Germinal center (tissue), 1 donor: ENCODE measurements around the gene ARID5B.
A peak's percentile ranks its signal among the peaks of the same experiment; 100 is the strongest.
"Not testable (repeated sequence)": the region's sequence is repeated elsewhere in the genome, so short reads cannot be mapped to it uniquely, and the experiment has no call there.

Source experiments
- DNase-seq: peaks from one replicate; pipeline ENCODE4 v3.0.0; 2012; ENCODE audit warnings: mixed read lengths, low spot score

Gene ARID5B

DNA sequence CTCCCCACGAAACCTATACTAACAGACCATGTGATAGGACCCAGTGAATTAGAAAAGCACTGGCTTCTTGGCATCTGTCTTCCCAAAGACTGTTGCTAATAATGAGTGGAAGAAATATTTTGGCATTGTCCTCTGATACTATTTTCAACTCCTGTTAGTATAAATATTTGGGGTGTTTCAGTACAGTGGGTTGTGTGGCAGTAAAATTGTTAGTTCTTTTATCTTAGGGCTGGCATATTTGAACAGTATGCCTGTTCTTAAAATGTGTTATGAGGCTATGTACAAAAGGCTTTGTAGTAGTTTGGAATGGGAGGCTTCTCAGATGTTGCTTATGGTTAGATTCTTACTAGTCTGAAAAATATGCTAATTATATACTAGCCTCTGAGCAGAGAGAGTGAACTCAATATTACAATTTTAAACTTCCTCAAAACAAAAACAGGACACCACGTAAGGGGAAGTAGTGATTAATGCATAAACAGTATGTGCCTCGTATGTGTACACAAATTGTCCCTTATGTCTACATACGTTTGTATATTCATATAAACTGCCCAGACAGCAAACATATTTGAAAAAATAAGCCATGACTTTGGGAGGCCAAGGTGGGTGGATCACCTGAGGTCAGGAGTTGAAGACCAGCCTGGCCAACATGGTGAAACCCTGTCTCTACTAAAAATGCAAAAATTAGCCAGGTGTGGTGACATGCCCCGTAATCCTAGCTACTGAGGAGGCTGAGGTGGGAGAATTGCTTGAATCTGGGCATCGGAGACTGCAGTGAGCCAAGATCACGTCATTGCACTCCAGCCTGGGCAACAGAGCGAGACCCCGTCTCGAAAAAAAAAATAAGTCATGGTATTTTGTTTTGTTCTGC lies 115.4 kb downstream of the ARID5B start:
- DNase-seq, result peak; percentile 40

DNA sequence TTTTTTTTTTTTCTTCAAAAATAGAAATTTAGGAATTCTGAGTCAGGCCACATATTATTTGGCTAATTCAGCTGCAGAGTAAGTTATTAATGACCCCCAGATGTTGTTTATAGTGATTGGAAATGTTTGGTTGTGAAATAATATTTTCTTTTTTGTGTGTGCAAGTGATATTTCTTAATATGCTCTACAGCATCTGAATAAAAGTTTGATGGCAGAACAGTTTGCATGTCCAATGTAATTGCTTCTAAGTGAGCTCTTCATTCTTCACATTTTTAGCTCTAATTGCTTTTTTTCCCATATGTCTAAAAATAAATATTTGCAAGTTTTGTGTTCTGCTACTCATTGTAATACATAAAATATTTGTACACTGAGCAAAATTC lies 116.0 kb downstream of the ARID5B start:
- DNase-seq, result no peak

DNA sequence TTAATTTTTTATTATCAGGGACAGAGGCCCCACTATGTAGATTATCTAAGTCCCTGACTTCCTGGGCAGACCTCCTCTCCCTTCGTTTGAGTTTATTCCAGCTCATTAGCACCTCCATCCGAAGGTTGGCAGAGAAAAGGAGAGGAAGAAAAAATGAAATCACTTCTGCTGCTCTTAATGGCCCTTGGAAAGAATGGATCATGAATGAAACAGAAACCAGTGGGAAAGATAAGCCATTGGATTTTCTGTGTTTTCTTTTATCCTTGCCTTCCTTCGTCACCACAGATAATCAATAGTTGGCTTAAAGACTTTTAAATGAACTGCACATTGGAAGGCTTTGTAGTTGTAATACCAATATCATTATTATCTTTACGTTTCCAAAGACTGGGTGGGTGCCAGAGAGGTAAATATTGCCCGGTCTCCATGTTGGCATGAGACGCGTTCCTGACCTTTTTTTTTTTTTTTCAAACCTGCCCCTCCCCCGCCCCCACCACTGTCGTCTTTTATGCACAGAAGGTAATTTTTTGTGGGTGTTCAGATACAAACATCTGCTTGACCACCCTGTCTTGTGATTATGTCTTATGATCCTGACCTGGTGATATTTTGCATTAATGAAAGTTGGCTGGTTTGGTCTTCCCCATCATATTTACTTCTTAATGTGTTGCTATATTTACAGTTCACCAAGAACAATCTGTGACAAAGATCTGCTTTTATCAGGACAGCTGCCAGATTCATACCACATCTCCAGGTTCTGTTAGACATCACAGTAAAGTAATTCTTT lies 116.8 kb downstream of the ARID5B start:
- peak; percentile 45 for DNase-seq

DNA sequence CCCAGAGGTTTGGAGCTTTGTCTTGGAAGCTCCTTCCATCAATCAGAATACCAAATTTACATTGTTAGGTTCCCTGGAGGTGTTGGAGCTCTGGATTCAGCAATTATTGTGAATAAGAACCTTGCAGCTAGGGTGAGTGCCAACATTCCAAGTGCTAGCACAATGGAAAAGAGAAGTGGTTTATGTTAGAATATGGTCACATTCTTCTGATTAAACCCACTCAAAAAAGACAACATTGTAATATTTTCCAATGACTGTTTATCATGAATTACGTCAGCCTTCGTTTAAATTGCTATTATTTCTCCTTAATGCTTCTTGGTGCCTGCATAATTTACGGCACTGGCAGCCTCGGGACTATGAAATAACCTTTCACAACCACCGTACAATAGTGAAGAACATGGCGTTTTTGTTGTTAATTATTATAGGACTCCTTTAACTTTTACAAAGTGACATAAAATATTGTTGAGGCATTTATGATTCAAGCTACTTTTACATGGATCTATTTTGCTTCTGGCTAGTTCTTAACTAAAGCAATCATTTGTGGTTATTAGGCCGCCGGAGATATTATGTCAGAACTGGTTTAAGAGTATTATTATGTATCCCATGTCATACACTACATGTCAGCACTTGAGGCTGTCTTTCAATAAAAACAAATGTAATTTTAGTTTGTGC lies 117.7 kb downstream of the ARID5B start:
- DNase-seq, result no peak

DNA sequence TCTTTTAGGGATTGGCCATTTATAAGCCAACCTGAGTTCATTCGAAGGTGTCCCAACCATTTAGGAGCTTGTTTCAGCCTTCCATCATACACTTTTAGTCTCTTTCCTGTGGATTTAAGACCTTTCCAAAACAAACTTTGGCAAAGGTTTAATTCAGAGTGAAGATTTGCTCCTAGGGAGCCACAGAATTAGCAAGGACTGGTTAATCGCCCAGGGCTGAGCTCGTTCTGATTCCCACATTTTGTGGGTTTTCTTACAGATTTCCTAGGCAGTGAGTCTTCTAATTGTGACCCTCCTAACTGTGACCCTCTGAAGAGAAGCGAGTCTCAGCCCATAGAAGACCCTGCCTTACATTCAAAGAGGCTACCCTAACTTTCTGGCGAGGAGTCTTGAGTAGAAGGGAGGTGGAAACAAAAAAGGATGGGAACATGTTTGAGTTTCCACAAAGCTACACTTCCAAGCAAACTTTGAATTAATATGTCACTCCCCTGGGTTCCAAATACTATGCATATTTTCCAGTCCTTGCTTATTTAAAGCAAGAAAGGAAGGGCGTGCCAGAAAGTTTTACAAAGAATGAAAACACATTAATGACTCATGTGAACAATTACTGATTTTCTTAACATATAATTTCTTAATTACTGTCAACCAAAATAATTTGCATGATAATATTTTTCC lies 118.3 kb downstream of the ARID5B start:
- no peak for DNase-seq

DNA sequence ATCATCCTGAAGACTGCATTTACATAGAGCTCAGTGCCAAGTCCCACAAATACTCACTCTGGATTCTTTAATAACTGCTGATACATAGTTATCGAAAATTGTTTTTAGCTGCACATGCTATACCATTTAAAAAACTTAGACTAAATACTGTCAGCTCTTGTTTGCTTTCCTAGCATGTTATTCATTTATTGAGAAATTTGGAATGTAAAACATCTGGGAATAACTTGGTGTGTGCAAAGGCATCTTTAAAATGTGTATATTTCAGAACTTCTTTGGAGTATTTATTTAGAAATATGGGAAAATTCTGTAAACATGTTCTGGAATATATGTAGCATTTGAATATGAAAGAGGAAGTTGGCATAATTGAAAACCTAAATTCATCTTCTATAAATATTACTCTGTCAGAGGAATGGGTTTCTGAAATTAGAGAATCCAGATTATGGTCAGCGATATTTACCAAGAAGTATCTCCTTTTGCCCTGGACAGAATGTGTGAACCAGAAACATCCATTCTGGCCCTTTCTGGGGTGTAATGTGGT lies 119.7 kb downstream of the ARID5B start:
- DNase-seq, result no peak

DNA sequence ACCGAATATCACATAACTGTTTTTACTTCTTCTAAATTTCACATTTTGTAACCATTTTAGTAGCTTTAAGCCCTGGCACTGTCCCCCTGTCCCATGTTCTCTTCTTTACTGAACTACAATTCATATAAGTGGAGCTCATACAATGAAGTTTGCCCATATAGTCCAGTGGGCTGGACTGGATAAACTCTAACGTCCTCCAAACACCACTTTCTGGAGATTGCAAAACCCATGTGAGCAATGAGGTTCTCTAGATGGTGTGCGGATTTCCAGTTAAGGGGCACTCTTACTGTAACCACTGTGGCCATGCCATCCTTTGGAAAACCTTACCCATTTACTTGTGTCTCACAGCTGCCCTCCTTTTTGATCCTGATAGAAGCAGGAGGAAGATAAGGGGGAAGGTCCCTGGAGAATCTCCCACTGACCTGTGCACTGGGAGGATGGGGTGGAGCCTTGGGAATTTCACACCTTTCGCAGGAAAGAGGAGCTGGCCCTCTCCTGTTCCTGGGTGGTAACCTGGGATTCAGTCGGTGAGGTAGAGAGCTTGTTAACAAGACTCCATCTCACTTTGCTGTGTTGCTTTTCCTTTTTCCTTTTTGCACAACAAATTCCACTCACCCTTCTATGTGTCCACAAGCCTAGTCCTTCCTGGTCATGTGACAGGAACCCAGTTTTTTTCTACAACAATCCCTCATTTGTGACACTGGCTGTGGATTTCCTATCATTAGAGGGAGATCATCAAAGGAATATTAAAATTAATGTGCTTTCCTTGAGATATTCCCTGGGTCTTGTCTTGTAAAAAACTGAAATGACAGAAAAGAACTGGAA lies 120.7 kb downstream of the ARID5B start:
- DNase-seq, result no peak

DNA sequence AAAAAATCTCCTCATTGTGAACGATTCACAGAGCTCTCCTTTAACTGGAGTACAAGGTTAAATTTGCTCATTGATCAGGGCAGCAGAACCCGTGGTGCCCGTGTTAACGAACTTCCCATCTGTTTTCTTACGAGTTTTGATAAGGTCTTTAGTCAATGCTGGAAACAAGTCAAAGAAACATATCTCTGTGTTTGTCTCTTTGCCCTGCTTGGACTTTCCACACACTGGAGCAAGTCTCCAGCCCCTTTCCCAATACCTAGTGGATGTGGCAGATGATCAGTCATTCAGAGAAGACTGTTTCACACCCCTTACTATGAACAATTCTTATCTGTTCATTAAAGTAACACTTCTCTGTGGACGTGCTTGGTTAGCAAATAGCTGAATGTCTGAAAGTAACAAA lies 121.3 kb downstream of the ARID5B start:
- no peak for DNase-seq

DNA sequence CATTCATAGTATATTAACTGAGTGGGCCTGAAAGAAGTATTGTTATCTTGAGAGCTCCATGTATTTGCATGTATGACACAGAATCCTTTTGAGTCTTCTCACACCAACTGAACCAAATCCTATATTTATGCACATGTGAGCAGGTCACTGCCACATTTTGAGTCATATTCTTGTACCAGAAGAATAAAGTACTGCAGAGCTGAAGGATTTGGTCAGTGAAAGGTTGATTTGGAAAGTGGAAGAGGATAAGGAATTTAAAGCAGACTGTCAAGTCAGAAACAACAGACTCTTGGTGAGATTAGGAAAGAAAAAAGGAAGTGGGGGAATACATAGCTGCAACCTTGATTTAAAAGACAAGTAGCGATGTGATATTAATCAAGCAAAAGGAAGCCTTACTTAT lies 121.8 kb downstream of the ARID5B start:
- no peak for DNase-seq

DNA sequence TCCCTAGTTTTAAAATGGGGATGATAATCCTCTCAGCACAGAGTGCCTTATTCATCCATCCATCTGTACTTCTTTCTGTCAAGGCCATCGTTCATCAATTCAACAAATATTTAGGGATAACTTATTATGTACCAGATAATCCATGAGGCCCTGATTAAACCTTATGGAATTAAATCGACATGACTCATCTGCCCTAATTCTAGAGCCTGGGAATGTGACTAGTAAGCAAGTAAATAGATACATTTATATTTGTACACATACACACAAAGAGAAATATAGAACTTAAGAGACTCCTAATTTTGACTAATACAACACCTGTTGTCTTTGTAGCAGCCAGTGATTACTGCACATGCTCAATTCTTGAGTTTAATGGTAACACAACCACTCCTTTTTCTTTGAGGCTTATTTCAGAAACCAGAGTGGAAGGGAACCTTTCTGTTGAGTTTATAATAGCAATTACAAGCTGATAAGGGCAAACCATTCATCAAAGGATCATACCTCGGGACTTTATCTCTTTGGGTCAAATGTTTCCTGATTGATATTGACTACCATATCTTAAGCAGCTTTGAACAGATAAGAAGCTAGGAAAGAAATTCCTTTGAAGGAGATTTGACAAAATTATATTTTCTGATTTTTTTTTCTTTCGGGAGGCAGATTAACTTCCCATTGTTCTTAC lies 122.7 kb downstream of the ARID5B start:
- no peak for DNase-seq

DNA sequence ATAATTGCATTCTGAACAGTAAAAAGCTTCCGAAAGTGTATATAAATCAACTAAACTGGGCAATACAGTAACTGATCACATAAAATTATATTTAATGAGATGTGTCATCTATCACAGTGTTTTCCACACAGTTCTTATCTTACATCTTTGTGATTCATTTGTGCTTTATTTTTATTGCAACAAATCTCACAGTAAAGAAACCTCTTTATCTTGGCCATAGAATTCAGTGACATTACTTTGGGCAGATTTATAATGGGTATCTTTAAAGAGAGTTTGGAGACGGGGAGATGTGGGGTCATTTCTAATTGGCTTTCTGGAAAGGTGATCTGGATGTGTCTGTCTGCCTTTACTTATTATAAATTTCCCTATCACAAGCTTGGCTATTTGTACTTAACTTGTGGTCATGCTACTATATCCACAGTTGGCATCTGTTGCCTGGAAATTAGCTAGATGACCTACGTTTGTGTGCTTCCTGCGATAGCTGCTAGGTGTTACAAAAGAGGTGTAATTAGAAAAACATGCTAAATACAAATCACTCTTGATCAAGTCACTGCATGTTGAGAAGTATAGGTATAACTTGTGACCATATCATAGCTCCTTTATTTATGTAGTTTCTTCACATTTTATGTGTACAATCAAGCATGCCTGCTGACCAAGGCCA lies 123.8 kb downstream of the ARID5B start:
- DNase-seq, result no peak

DNA sequence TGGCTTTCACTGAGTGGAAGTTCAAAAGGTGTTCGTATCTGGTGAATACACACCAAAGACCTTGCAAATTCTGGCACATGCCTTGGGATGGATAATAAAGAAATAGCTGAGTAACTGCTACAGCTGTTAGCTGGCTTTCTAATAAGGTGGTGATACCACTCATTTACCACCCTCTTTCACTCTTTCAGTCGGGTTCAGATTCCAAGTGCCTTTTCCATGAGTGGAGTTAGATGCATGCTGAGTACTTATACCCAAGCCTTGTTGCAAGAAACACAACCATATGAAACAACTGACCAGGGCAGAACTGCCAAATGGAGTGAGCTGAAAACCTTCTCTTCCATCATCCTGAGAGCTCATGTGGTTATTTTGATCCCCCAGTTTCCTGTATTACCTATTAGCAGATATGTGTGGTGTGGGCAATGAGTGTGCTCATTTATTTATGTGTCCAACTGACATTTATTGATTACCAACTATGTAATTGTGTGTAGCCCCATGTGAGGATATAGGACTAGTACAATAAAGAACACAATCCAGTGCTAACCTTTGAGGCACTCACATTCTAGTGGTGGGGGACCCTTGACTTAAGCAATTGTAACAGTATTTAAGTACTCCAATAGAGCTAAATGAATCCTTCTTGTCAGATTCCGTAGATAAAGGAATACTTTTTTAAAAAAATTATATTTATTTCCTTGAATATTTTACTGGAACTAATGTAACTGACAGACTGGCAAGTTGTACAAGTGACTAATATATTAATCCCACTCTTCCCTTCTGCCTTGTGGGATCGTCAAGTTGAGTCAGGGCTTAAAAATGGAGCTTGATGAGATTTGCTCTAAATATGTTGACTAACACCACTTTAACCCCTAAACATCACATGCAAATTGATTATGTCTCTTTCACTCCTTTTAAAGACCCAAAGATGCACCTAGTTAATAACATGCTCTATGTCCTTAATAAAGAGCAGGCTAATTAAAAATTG lies 124.7 kb downstream of the ARID5B start:
- DNase-seq, result no peak

DNA sequence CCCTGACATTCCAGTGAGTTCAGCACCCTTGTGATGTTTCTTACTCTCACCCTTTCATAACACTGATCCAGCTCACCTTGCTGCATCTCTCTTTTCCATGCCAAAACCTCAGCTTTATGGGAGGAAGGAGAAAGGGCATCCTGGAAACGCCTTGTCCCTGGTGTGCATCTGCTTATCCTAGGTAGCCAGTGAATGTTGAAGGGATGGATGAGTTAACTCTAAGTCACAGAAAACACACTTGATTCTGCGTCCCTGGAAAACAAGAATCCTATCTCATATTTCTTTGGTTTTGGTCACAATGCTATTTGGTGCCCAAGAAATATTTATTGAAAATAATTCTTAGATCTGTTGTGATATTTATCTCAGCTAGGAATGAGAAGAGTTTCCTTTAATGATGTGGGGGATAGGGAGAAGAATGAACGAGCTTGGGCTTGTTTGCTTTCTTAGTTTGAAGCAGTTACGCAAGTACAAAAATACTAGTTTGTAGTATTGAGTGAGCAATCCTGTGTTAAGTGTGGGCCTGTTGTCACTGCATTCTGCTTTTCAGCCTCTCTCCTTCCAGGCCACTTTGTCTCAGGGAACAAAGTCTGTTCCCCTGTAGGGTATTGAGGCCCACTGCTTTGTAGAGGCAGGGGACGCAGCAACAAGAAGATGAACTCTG lies 126.5 kb downstream of the ARID5B start:
- DNase-seq, result no peak

DNA sequence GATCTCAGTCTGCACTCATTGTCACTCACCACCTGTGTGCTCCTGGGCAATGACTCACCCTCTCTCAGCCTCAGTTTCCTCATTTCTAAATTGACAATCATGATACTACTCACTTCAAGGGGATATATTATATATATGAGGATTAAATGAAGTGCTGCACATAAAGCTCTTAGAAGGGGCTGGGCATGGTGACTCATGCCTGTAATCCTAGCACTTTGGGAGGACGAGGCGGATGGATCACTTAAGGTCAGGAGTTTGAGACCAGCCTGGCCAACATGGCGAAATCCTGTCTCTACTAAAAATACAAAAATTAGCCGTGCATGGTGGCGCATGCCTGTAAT lies 127.0 kb downstream of the ARID5B start:
- DNase-seq, result not testable (repeated sequence)

DNA sequence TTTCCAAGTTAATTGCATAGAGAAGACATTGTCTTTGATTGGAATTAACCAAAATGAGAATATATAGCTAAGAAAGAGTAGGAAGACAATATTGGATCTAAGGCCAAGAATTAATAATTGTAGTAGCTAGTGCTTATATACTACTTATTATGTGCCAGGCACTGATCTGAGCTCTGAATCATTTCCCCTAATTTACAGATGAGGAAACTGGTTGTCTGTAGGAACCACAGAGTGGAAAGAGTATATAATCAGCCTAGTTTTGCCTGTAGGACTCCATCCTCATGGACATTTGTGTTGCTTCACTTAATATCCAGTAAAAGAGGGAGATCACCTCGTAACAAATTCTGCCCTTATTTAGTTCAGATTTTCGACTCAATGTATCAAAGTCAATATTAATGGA lies 127.9 kb downstream of the ARID5B start:
- DNase-seq, result no peak

DNA sequence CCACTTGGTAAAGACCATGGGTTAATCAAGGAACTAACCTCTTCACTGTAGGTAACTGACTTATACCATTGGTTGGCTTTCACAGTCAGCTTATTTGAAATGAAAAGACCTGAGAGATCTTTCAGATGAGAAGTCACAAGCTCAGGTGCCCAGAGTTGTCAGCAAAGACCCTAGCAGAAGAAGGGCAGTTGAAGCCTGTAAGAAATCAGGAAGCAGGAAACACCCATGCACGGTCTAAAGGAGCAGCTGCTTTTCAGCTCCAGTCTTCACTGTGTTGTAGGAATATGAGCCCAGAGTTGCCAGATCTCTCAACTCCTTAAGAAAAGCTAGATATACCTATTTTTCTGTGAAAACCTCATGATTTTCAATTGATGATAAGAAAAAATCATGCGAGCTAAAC lies 130.0 kb downstream of the ARID5B start:
- DNase-seq, result no peak

DNA sequence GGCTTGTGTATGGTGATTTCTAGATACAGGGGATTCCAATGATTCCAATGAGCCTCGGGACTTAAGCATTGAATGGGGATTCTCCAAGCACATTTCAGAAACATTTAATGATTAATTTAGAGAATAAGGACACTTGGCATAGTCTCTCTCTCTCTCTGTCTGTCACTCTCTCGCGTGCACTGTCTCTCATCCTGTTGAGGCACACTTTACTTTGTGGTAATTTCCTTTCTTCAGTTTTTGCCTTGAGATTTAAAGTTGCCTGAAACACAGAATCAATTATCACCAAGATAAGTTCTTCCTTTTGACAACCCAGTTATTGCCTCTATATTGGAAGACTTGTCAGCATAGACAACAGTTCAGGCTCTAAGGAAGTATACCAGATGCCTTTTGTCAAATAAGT lies 131.6 kb downstream of the ARID5B start:
- no peak for DNase-seq

DNA sequence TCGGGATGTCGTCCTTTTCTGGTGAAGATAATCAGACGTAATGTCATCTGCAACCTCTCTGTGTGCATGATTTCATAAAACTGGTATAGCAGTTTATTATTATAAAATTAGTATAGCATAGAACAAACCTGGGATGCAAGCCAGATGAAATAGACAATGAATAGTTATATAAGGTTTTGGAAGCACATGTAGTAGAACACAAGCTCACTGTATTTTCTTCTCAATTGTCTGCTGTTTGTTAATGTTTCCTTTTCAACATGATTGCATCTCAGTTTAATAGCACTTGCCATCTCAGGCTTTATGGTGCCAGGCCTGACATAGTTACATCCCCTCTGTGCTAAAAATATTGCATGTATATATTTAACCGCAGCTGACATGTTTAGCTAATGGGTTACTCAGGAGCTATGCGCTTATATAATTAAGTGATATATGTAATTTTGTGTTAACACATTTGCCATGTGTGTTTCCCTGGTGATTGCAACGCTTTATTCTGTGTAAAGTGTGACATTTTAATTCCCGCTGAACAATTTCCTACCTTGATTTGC lies 132.7 kb downstream of the ARID5B start:
- no peak for DNase-seq
